Measurements from ENCODE around the gene MNAT1.

DNA sequence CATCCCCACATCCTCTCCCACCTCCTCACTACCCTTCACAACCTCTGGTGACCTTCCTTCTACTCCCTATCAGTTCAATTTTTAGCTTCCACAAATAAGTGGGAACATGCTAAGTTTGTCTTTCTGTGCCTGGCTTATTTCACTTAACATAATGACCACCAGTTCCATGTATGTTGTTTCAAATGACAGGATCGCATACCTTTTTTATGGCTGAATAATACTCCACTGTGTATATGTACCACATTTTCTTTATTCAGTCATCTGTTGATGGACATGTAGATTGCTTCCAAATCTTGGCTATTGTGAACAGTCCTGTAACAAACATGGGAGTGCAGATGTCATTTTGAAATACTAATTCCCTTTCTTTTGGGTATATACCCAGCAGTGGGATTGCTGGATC, 147.7 kb downstream of the MNAT1 start:
- TF ChIP-seq, protein P1, sequence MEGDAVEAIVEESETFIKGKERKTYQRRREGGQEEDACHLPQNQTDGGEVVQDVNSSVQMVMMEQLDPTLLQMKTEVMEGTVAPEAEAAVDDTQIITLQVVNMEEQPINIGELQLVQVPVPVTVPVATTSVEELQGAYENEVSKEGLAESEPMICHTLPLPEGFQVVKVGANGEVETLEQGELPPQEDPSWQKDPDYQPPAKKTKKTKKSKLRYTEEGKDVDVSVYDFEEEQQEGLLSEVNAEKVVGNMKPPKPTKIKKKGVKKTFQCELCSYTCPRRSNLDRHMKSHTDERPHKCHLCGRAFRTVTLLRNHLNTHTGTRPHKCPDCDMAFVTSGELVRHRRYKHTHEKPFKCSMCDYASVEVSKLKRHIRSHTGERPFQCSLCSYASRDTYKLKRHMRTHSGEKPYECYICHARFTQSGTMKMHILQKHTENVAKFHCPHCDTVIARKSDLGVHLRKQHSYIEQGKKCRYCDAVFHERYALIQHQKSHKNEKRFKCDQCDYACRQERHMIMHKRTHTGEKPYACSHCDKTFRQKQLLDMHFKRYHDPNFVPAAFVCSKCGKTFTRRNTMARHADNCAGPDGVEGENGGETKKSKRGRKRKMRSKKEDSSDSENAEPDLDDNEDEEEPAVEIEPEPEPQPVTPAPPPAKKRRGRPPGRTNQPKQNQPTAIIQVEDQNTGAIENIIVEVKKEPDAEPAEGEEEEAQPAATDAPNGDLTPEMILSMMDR (IDR thresholded peaks at IDR 0.05) = no peak
- no peak for TF ChIP-seq POLR2A (IDR thresholded peaks at IDR 0.05)
